ENCODE results near the gene RCBTB2.

- TF ChIP-seq, protein P1, sequence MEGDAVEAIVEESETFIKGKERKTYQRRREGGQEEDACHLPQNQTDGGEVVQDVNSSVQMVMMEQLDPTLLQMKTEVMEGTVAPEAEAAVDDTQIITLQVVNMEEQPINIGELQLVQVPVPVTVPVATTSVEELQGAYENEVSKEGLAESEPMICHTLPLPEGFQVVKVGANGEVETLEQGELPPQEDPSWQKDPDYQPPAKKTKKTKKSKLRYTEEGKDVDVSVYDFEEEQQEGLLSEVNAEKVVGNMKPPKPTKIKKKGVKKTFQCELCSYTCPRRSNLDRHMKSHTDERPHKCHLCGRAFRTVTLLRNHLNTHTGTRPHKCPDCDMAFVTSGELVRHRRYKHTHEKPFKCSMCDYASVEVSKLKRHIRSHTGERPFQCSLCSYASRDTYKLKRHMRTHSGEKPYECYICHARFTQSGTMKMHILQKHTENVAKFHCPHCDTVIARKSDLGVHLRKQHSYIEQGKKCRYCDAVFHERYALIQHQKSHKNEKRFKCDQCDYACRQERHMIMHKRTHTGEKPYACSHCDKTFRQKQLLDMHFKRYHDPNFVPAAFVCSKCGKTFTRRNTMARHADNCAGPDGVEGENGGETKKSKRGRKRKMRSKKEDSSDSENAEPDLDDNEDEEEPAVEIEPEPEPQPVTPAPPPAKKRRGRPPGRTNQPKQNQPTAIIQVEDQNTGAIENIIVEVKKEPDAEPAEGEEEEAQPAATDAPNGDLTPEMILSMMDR (IDR thresholded peaks at IDR 0.05), result no peak
- TF ChIP-seq POLR2A (IDR thresholded peaks at IDR 0.05), result no peak
Observed at GRCh38 chr13:48559638-48560320, 26.9 kb upstream of the RCBTB2 start.
